DOHH2 (cell line): ENCODE results near the gene FAM124B.

ENCODE experiments used
- H3F3A ChIP-seq: fragments of 200-600 bp; sonication (generic), shearing (Covaris generic); 2 replicates; pipeline ENCODE4 v1.6.0; 2016; ENCODE audit warnings: antibody characterized with exemption, mild to moderate bottlenecking; ENCODE audit not compliant: control insufficient read depth, insufficient read depth
- H3K27ac ChIP-seq: fragments of 200-600 bp; sonication (generic); 2 replicates; pipeline ENCODE4 v1.5.1; 2014; ENCODE audit warnings: low read depth, mild to moderate bottlenecking, low read length, moderate library complexity
- H3K27me3 ChIP-seq: fragments of 200-600 bp; sonication (generic); 2 replicates; pipeline ENCODE4 v1.6.1; 2014; ENCODE audit warnings: mild to moderate bottlenecking, low read length, mixed read lengths; ENCODE audit not compliant: control insufficient read depth
- H3K36me3 ChIP-seq: fragments of 200-600 bp; sonication (generic); 2 replicates; pipeline ENCODE4 v1.6.1; 2014; ENCODE audit warnings: mild to moderate bottlenecking, low read length, moderate library complexity, mixed read lengths; ENCODE audit not compliant: control insufficient read depth
- H3K4me1 ChIP-seq: fragments of 200-600 bp; sonication (generic); 2 replicates; pipeline ENCODE4 v1.6.1; 2014; ENCODE audit warnings: mild to moderate bottlenecking, low read length, mixed read lengths; ENCODE audit not compliant: control insufficient read depth
- H3K4me2 ChIP-seq: fragments of 200-600 bp; sonication (generic); 2 replicates; pipeline ENCODE4 v1.6.0; 2014; ENCODE audit warnings: mild to moderate bottlenecking, low read length, moderate library complexity
- H3K4me3 ChIP-seq: fragments of 200-600 bp; sonication (generic); 2 replicates; pipeline ENCODE4 v1.5.1; 2014; ENCODE audit warnings: mild to moderate bottlenecking, low read length, mixed read lengths
- H3K79me2 ChIP-seq: fragments of 200-600 bp; sonication (generic); 2 replicates; pipeline ENCODE4 v1.6.1; 2014; ENCODE audit warnings: mild to moderate bottlenecking, low read length, mixed read lengths; ENCODE audit not compliant: control insufficient read depth
- H3K9me2 ChIP-seq: fragments of 200-600 bp; sonication (generic); replicated peaks from 2 replicates; pipeline ENCODE4 v1.6.1; 2014; ENCODE audit warnings: mild to moderate bottlenecking, low read length, mixed read lengths; ENCODE audit not compliant: control insufficient read depth
- H3K9me3 ChIP-seq: fragments of 200-600 bp; sonication (generic); 2 replicates; pipeline ENCODE4 v1.6.1; 2014; ENCODE audit warnings: antibody characterized with exemption, low read length, mixed read lengths; ENCODE audit not compliant: control insufficient read depth, insufficient read depth
- H4K20me1 ChIP-seq: fragments of 200-600 bp; sonication (generic); 2 replicates; pipeline ENCODE4 v1.6.0; 2014; ENCODE audit warnings: low read depth, mild to moderate bottlenecking, antibody characterized with exemption, low read length, moderate library complexity; ENCODE audit not compliant: control insufficient read depth, insufficient read depth
- CTCF ChIP-seq: fragments of 200-600 bp; sonication (generic); IDR thresholded peaks from one replicate; pipeline ENCODE4 v1.5.1; 2014; ENCODE audit warnings: antibody characterized with exemption, mild to moderate bottlenecking, low read depth, low read length; ENCODE audit not compliant: poor library complexity, severe bottlenecking
- EZH2phosphoT487 ChIP-seq: fragments of 200-600 bp; sonication (generic); IDR thresholded peaks from 2 replicates; pipeline ENCODE4 v1.6.1; 2017; ENCODE audit warnings: borderline replicate concordance, mild to moderate bottlenecking, antibody characterized with exemption, low read length, moderate library complexity, mixed read lengths

The FAM124B gene

GRCh38 chr2:224421065-224421464, 19.2 kb upstream of the FAM124B start:
- no peak overlapping the region for H3K4me3 ChIP-seq
- no peak for TF ChIP-seq EZH2phosphoT487
- TF ChIP-seq CTCF: no peak

GRCh38 chr2:224417947-224418346, 16.0 kb upstream of the FAM124B start:
- Histone ChIP-seq H3K4me1 (no peaks in the 10 kb centered on the region), H3K9me2 (no peaks in the 10 kb centered on the region), H3K27me3 (no peaks in the 10 kb centered on the region), H3K4me2 (no peak overlapping the region), H3F3A (no peaks in the 10 kb centered on the region), H3K27ac (no peak overlapping the region), H3K79me2 (no peaks in the 10 kb centered on the region), H3K9me3 (no peaks in the 10 kb centered on the region), H3K36me3 (no peaks in the 10 kb centered on the region), H3K4me3 (no peak overlapping the region), H4K20me1 (no peaks in the 10 kb centered on the region)
- no peak for TF ChIP-seq CTCF
- TF ChIP-seq EZH2phosphoT487: no peak

More at GRCh38 chr2:224421065-224421464, 19.2 kb upstream of the FAM124B start:
- Histone ChIP-seq H3K36me3 (no peaks in the 10 kb centered on the region), H3K27me3 (no peaks in the 10 kb centered on the region), H4K20me1 (no peaks in the 10 kb centered on the region), H3F3A (no peaks in the 10 kb centered on the region), H3K9me3 (no peaks in the 10 kb centered on the region), H3K4me1 (no peaks in the 10 kb centered on the region), H3K9me2 (no peaks in the 10 kb centered on the region), H3K79me2 (no peaks in the 10 kb centered on the region), H3K27ac (no peak overlapping the region), H3K4me2 (no peak overlapping the region)

GRCh38 chr2:224417361-224417729, 15.4 kb upstream of the FAM124B start:
- Histone ChIP-seq H3K36me3 (no peaks in the 10 kb centered on the region), H3K79me2 (no peaks in the 10 kb centered on the region), H4K20me1 (no peaks in the 10 kb centered on the region), H3K9me2 (no peaks in the 10 kb centered on the region), H3F3A (no peaks in the 10 kb centered on the region), H3K27ac (no peak overlapping the region), H3K4me3 (no peak overlapping the region), H3K27me3 (no peaks in the 10 kb centered on the region), H3K9me3 (no peaks in the 10 kb centered on the region), H3K4me2 (no peak overlapping the region), H3K4me1 (no peaks in the 10 kb centered on the region)
- TF ChIP-seq EZH2phosphoT487 (no peak), CTCF (no peak)
